Activated CD4-positive, alpha-beta T cell treated with anti-CD3 and anti-CD28 coated beads for 36 hours (primary cell): ENCODE measurements around the gene PISD. TPM values are rescaled to one million over a fixed set of nuclear protein-coding genes. Genes with fewer than 3 reads are reported as not detected.

Experiments used
- ATAC-seq: fragments of 200-7000 bp; cut with Tn5 transposase; one replicate; pipeline ENCODE4 v1.10.0; 2021; ENCODE audit warnings: mild to moderate bottlenecking, moderate library complexity
- CTCF ChIA-PET: fragments of 350-600 bp; sonication (Branson Sonifier 250); formaldehyde crosslinking; loops from one replicate; lab custom pipeline; 2021; ENCODE audit warnings: antibody characterized with exemption; lab: Charles Lee
- POLR2A ChIA-PET: fragments of 350-600 bp; sonication (Branson Sonifier 250); formaldehyde crosslinking; loops from one replicate; lab custom pipeline; 2021; ENCODE audit warnings: antibody characterized with exemption, inconsistent platforms; lab: Charles Lee
- DNase-seq: peaks from one replicate; pipeline ENCODE4 v3.0.0-alpha.2; 2020
- H3K27ac Mint-ChIP-seq: one replicate; pipeline ENCODE4 v1.8.0; 2021; ENCODE audit warnings: mixed read lengths
- H3K27me3 Mint-ChIP-seq: one replicate; pipeline ENCODE4 v1.8.0; 2021; ENCODE audit warnings: mixed read lengths
- H3K36me3 Mint-ChIP-seq: one replicate; pipeline ENCODE4 v1.8.0; 2021; ENCODE audit warnings: low read depth, mixed read lengths
- H3K4me1 Mint-ChIP-seq: one replicate; pipeline ENCODE4 v1.8.0; 2021; ENCODE audit warnings: mixed read lengths
- H3K4me3 Mint-ChIP-seq: one replicate; pipeline ENCODE4 v1.8.0; 2021; ENCODE audit warnings: mild to moderate bottlenecking, moderate library complexity, mixed read lengths
- H3K9me3 Mint-ChIP-seq: one replicate; pipeline ENCODE4 v1.8.0; 2021; ENCODE audit warnings: low read depth, mixed read lengths
- intact Hi-C, 2 experiments: fragments of 100-400 bp; cut with DNase I in 1 of 2; cut with micrococcal nuclease in 1 of 2; formaldehyde crosslinking; loops; one replicate each; pipeline versions ENCODE4 v1.14.2 to v1.15.1; 2022 to 2024; cut with DNase I, micrococcal nuclease
- total RNA-seq, 2 experiments: library from RNA; stranded (reverse); gene quantifications; one replicate each; pipeline ENCODE4 v1.2.3, GENCODE V29; 2021

Gene PISD
- total RNA-seq, 2 experiments from 2014 or later, result 30.3 to 37.9 TPM

DNA sequence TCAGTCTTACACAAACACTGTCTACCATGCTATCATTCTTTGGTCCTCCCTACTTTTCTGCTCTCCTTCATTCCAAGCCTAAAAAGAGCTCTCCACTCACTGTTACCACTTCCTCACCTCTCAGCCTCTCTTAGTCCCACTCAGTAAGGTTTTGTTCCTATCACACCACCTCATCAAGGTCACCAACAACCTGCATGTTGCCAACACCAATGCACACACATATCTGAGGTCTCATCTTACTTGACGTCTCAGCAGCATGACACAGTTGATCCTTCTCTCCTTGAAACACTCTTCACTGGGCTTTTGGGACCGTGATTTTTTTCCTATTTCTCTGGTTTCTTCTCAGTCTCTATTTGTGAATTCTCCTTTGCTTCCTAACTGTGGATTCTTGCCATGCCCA lies 8.1 kb downstream of the PISD start:
- peak overlapping the region; percentile 17 for H3K27ac Mint-ChIP-seq
- no peak overlapping the region for H3K4me3 Mint-ChIP-seq

DNA sequence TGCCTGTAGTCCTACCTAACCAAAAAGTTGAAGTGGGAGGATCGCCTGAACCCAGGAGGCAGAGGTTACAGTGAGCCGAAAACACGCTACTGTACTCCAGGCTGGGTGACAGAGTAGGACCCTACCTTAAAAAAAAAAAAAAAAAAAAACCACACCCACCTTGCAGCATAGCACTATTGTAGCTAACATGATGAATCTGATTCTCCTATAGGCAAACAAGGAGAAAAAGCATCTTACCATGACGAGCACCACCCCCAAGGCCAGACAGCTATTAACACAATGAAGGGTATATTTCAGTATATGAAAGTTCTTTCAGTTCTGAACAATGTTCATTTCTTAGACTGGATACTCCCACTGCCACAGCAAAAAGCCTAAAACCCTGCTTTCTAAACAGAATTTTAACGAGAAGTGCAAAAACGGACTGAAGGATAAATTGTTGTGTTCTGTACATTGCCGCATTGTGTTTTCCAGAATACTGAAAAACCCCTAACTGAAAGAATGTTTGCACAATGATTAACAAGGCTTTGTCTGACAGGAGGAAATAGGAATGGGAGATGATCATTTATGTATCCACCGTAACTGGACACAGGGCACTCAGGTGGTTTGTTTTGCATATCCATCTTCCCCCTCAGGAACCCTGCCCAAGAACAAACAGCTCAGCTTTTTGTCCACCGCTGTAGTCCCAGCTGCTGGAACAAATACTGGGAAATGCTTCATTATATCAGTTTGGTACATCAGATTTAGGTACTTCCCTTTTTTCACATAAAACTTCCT lies 8.9 kb downstream of the PISD start:
- H3K27me3 Mint-ChIP-seq, result no peaks in the 10 kb centered on the region
- H3K4me3 Mint-ChIP-seq, result no peak overlapping the region
- ChIA-PET POLR2A (interaction anchor here (0.8 kb wide), 1 partner anchor 355 kb away, joined by 4 read pairs; no protein-coding TSS in a partner anchor), CTCF (interaction anchor here (1.3 to 3.1 kb wide), 3 partner anchors 9 to 201 kb away, joined by 4 to 10 read pairs (median 4); partner anchors contain the start of gene PISD)
- DNase-seq (no peak), ATAC-seq (no peak)
- no peaks in the 10 kb centered on the region for H3K9me3 Mint-ChIP-seq
- H3K36me3 Mint-ChIP-seq, result peaks cover 9% of the 10 kb centered on the region
- H3K4me1 Mint-ChIP-seq, result peaks cover 41% of the 10 kb centered on the region
- intact Hi-C loops, result no loop called here
- H3K27ac Mint-ChIP-seq, result no peak overlapping the region

More for the DNA sequence above, 8.1 kb downstream of the PISD start:
- H3K27me3 Mint-ChIP-seq, result no peaks in the 10 kb centered on the region
- H3K36me3 Mint-ChIP-seq, result peaks cover 6% of the 10 kb centered on the region
- intact Hi-C loops, result no loop called here
- DNase-seq (no peak), ATAC-seq (no peak)
- ChIA-PET POLR2A (interaction anchor here (0.8 kb wide), 1 partner anchor 354 kb away, joined by 4 read pairs; no protein-coding TSS in a partner anchor), CTCF (interaction anchor here (1.3 to 3.1 kb wide), 3 partner anchors 8 to 202 kb away, joined by 4 to 10 read pairs (median 4); partner anchors contain the start of gene PISD)
- H3K4me1 Mint-ChIP-seq, result peaks cover 42% of the 10 kb centered on the region
- no peaks in the 10 kb centered on the region for H3K9me3 Mint-ChIP-seq

DNA sequence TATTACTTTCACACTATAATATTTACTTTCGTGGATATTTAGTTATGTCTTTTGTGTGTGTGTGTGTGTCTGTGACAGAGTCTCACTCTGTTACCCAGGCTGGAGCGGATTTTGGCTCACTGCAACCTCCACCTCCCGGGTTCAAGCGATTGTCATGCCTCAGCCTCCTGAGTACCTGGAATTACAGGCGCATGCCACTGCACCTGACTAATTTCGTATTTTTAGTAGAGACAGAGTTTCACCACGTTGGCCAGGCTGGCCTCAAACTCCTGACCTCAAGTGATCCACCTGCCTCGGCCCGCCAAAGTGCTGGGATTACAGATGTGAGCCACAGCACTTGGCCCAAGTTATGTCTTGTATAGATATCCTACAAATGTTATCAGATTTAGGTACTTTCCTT lies 9.9 kb downstream of the PISD start:
- ChIA-PET POLR2A (no interaction called here), CTCF (interaction anchor here (3.1 kb wide), 1 partner anchor 13 kb away, joined by 10 read pairs; no protein-coding TSS in a partner anchor)
- Mint-ChIP-seq H3K36me3 (peaks cover 16% of the 10 kb centered on the region), H3K27ac (no peak overlapping the region), H3K4me1 (peaks cover 48% of the 10 kb centered on the region), H3K9me3 (no peaks in the 10 kb centered on the region), H3K27me3 (no peaks in the 10 kb centered on the region), H3K4me3 (no peak overlapping the region)
- DNase-seq (no peak), ATAC-seq (no peak)
- intact Hi-C loops, result no loop called here

DNA sequence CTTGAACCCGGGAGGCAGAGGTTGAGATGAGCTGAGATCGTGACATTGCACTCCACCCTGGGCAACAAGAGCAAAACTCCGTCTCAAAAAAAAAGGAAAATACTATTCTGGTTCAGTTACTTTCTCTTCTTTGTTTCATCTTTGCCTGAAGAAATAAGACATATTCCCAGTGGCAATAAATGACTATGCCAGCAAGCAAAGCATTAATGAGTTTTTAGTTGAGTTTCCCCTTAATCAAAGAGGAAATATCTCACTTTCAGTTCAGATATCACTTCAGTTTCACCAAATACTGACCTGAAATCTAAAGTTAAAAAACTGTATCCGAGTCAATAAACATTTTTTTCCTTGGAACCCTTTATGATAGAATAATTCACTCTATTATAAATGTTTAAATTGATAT lies 10.4 kb downstream of the PISD start:
- no peaks in the 10 kb centered on the region for H3K27me3 Mint-ChIP-seq
- DNase-seq, result no peak
- no peak for ATAC-seq
- H3K4me1 Mint-ChIP-seq, result peaks cover 52% of the 10 kb centered on the region
- peaks cover 19% of the 10 kb centered on the region for H3K36me3 Mint-ChIP-seq
- no peaks in the 10 kb centered on the region for H3K9me3 Mint-ChIP-seq
- H3K4me3 Mint-ChIP-seq, result no peak overlapping the region
- intact Hi-C loops, result no loop called here
- CTCF ChIA-PET, result no interaction called here
- POLR2A ChIA-PET, result no interaction called here
- H3K27ac Mint-ChIP-seq, result peak overlapping the region; percentile 43

DNA sequence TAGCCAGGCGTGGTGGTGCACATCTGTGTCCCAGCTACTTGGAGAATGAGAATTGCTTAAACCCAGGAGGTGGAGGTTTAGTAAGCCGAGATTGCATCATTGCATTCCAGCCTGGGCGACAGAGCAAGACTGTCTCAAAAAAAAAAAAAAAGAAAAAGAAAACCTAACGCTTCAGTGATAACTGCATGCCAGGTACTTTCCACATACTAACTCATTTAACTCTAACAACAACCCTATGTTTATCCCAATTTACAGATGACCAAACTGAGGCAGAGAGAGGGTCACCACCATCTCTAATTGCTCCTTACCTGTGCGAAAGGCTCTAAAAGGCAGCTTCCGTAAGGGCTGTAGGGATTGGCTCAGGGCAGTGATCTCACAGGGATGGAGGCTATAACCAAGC lies 11.6 kb downstream of the PISD start:
- intact Hi-C loops, result no loop called here
- DNase-seq (no peak), ATAC-seq (no peak)
- Mint-ChIP-seq H3K9me3 (no peaks in the 10 kb centered on the region), H3K36me3 (peaks cover 27% of the 10 kb centered on the region), H3K27me3 (no peaks in the 10 kb centered on the region), H3K4me3 (no peak overlapping the region), H3K4me1 (peaks cover 60% of the 10 kb centered on the region), H3K27ac (no peak overlapping the region)
- CTCF ChIA-PET, result no interaction called here
- POLR2A ChIA-PET, result no interaction called here

DNA sequence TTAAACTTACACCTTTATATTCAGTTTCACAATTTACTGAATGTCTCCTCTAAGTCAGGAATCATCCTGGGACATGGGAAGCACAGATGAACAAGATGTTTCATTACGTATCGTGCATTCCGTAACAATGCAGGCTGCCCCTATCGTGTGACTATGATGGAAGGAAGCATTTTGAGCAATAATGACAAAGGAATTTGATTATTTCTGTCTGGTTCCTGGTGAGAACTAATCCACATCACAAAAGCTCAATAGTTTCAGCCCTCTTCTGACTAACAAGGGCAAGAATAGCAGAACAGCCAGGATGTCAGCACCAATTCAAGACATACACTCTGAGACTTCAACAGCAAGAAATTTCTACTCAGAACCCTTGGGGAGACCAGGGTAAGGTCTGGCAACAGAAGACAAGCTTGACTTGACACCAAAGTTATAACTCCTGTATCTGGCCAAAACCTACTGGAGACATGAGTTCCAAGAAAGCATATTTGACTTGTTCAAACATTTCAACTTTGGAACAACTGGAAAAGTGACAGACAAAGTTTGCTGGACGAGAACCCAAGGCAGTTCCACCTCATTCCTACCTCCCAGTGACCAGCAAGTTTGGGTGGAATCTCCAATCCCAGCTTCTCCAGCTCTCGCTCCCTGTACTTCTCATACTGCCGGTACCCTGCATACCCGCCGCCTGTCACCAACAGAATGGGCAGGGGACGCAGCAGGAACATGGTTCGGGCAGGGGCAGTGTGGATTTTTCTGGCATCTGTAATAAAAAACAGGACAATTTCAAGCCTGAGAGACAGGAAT lies 14.3 kb downstream of the PISD start:
- POLR2A ChIA-PET, result no interaction called here
- Mint-ChIP-seq H3K4me1 (peaks cover 59% of the 10 kb centered on the region), H3K4me3 (no peak overlapping the region), H3K27ac (peak overlapping the region; percentile 82), H3K27me3 (no peaks in the 10 kb centered on the region), H3K9me3 (no peaks in the 10 kb centered on the region), H3K36me3 (peaks cover 31% of the 10 kb centered on the region)
- CTCF ChIA-PET, result interaction anchor here (1.1 to 1.4 kb wide), 2 partner anchors 14 to 18 kb away, joined by 5 to 6 read pairs; no protein-coding TSS in a partner anchor
- intact Hi-C loops, result loop anchor here in 1 of 2 experiments (2.0 kb wide), 1 partner anchor 13 kb away; no protein-coding TSS in a partner anchor
- DNase-seq, result no peak
- ATAC-seq, result no peak

DNA sequence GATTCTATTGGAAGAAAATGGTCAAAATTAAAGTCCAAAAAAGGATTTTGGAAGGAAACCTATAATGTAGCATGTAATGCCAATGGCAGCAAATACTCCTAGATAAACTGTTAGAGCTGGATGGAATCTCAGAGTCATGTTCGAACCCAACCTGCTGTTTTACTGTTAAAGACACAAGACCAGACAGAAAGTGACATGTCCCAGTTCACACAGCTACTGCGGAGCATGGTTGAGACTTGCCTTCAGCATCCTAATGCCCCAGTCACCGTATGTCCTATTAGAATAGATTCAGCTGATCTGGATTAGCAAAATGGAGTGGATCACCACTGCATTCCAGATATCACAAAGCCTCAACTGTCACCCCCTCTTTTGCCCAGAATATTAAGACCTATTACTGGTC lies 14.9 kb downstream of the PISD start:
- Mint-ChIP-seq H3K4me3 (no peak overlapping the region), H3K27ac (peak overlapping the region; percentile 82), H3K27me3 (no peaks in the 10 kb centered on the region), H3K4me1 (peaks cover 53% of the 10 kb centered on the region), H3K36me3 (peaks cover 31% of the 10 kb centered on the region), H3K9me3 (no peaks in the 10 kb centered on the region)
- ATAC-seq (no peak), DNase-seq (no peak)
- intact Hi-C loops, result loop anchor here in 1 of 2 experiments (2.0 kb wide), 1 partner anchor 14 kb away; no protein-coding TSS in a partner anchor
- ChIA-PET CTCF (interaction anchor here (1.1 to 1.4 kb wide), 2 partner anchors 13 to 19 kb away, joined by 5 to 6 read pairs; no protein-coding TSS in a partner anchor), POLR2A (interaction anchor here (0.8 kb wide), 1 partner anchor 17 kb away, joined by 3 read pairs; no protein-coding TSS in a partner anchor)

DNA sequence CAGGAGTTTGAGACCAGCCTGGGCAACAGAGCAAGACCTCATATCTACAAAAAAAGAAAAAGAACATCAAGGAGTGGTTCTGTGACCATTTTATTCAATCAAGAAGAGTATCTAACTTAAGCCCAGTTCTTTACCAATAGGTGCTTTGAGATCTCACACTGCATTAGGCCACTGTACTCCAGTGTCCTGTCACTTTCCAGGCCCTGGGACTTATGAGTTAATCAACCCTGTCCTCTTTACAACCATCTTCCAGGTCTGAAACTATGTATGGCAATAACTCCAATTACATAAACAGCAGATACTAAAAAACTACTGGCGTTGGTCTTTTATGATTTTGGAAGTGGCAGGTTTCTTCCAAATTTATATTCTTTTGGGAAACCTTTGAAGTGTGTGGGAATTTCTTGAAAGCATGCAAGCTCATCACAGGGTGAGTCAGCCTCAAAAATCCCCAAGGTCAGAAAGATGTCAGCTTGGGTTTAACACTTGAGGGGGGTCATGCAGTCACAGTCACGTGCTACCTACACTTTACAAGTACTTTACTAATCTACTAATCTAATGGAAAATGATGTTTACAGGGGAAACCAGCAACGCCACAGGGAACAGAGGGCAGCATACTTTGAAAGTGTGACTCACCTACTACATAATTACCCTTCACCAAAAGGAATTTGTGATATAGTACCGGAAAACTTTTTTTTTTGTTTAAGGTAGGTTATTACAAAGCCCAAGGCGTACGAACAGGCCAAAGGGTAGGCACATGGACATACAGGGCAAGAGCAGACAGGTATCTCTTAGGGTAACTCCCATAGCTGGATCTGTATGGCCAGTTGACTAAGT lies 15.6 kb downstream of the PISD start:
- intact Hi-C loops, result loop anchor here in 1 of 2 experiments (2.0 kb wide), 1 partner anchor 14 kb away; no protein-coding TSS in a partner anchor
- Mint-ChIP-seq H3K9me3 (no peaks in the 10 kb centered on the region), H3K4me3 (peak overlapping the region; percentile 28), H3K4me1 (peaks cover 46% of the 10 kb centered on the region), H3K27ac (peak overlapping the region; percentile 82), H3K27me3 (no peaks in the 10 kb centered on the region), H3K36me3 (peaks cover 31% of the 10 kb centered on the region)
- DNase-seq, result peak; percentile 60
- peak; percentile 86 for ATAC-seq
- ChIA-PET CTCF (interaction anchor here (0.6 to 1.4 kb wide), 4 partner anchors 12 to 222 kb away, joined by 3 to 6 read pairs (median 4); no protein-coding TSS in a partner anchor), POLR2A (interaction anchor here (0.8 to 0.9 kb wide), 2 partner anchors 15 to 16 kb away, joined by 3 read pairs; partner anchors contain the start of gene PISD)

DNA sequence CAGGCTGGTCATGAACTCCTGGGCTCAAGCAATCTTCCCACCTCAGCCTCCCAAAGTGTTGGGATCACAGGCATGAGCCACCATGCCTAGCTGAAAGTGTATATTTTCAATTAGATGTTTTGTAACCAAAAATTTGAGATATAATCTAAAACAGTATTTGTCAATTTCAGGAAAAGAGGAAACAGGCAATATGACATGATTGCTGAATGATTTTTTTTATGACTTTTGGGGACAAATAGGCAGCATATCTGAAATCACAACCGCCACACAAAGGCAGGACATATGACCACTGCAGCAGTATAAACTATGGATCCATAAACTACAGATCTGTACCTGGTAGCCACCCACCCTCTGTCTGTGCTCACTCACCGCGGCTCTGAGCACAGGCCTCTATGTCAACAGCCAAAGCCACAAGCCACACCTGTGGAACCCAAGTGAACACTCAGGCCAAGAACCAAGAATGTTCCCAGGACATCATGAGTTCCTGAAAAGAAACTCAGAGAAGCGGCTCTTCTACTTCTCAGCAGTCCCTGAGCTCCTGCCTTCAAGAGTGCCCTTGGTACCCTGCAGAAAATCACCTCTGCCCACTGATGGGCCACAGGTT lies 22.5 kb downstream of the PISD start:
- Mint-ChIP-seq H3K9me3 (no peaks in the 10 kb centered on the region), H3K36me3 (peaks cover 8% of the 10 kb centered on the region), H3K4me3 (no peak overlapping the region), H3K4me1 (peaks cover 51% of the 10 kb centered on the region), H3K27me3 (no peaks in the 10 kb centered on the region), H3K27ac (peak overlapping the region; percentile 63)
- POLR2A ChIA-PET, result interaction anchor here (0.6 kb wide), 1 partner anchor 146 kb away, joined by 6 read pairs; no protein-coding TSS in a partner anchor
- intact Hi-C loops, result loop anchor here in 1 of 2 experiments (10.0 kb wide), 1 partner anchor 555 kb away; the partner anchor contains the start of gene SMTN
- CTCF ChIA-PET, result interaction anchor here (0.6 to 2.2 kb wide), 3 partner anchors 9 to 371 kb away, joined by 5 to 8 read pairs (median 5); no protein-coding TSS in a partner anchor
- no peak for DNase-seq
- ATAC-seq, result peak; percentile 47
